NOMO-1 (cell line): ENCODE measurements around the gene AGXT.

ENCODE experiments used
- DNase-seq, 2 experiments: peaks; one replicate each; lab custom pipeline; 2025; ENCODE audit not compliant: unreplicated experiment in 2 of 2; lab: John Stamatoyannopoulos, UW

The AGXT gene

GRCh38 chr2:240896394-240896793 lies 27.8 kb downstream of the AGXT start:
- DNase-seq: no peak

- DNase-seq: no peak
These were observed 28.5 kb downstream of the AGXT start for GRCh38 chr2:240896871-240897692.

- DNase-seq: no peak
These were observed 29.6 kb downstream of the AGXT start for GRCh38 chr2:240898108-240898730.

- DNase-seq: no peak
These were observed 30.3 kb downstream of the AGXT start for GRCh38 chr2:240898731-240899467.

GRCh38 chr2:240899468-240899865 lies 30.8 kb downstream of the AGXT start:
- DNase-seq: no peak

GRCh38 chr2:240900141-240900860 lies 31.7 kb downstream of the AGXT start:
- no peak for DNase-seq

- no peak for DNase-seq
These were observed 33.5 kb downstream of the AGXT start for GRCh38 chr2:240901986-240902614.

- no peak for DNase-seq
These were observed 34.0 kb downstream of the AGXT start for GRCh38 chr2:240902615-240903041.

- DNase-seq: no peak
These were observed 34.8 kb downstream of the AGXT start for GRCh38 chr2:240903191-240904060.

GRCh38 chr2:240904216-240905175 lies 35.9 kb downstream of the AGXT start:
- DNase-seq: no peak

GRCh38 chr2:240905176-240905781 lies 36.7 kb downstream of the AGXT start:
- DNase-seq: no peak

- DNase-seq: no peak
These were observed 37.7 kb downstream of the AGXT start, which contains the start of gene CROCC2 for GRCh38 chr2:240906141-240906910. Gene CROCC2 (plus strand): TSS chr2:240906336. CDS start chr2:240906514, 178 bp downstream.

GRCh38 chr2:240906911-240907590 lies 38.4 kb downstream of the AGXT start:
- no peak for DNase-seq

GRCh38 chr2:240909216-240909974 lies 40.8 kb downstream of the AGXT start:
- DNase-seq: no peak

GRCh38 chr2:240911641-240912265 lies 43.1 kb downstream of the AGXT start:
- DNase-seq: no peak
